Activated CD4-positive, alpha-beta T cell treated with anti-CD3 and anti-CD28 coated beads for 1 hour (primary cell): ENCODE measurements around the gene VASH2.
"Not testable (repeated sequence)": the region's sequence is repeated elsewhere in the genome, so short reads cannot be mapped to it uniquely, and the experiment has no call there.

Experiments used
- DNase-seq: peaks from one replicate; pipeline ENCODE4 v3.0.0-alpha.2; 2020

VASH2 gene

DNA sequence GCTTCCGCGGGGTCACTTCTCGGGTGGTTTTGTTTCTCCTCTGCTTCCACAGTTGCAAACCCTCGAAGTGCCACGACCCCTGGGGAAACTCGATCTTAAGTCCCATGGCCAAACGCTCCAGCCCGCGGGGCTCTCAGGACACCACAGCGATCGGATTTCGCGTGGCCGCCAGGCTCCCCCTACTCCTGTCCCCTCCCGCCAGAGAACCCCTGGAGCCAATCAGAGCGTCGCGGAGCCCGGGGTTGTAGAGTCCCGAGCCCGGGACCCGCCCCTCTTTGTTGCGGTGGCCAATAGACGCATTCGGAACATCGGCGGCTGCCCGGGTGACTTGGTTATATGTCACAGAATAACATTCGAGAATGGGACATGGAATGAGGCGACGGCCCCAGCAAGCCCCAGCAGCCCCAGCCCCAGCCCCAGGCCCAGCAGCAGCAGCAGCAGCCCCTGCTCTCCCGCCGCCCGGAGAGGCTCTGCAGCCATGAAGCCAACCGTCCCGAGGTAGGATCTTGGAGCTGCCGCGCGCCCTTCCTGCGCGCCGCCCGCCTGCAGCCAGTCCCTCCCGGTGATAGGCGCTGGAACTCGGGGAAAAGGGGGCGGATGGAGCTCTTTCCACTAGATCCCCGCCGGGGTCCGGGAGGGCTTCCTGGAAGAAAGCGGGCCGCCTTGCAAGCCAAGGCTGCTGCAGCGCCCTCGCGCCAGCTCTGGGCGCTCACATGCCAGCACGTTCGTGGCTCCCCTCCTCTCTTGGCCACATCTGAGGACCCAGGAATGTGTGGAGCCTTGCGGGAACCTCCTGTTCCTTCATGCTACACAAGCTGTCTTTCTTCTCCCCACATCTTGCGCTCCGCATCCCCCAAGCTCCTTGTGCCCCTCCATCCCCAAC lies at the start of gene VASH2:
Gene VASH2, plus strand, starts transcription at position 299 of the 883 bp plus-strand sequence. CDS start 1,002 bp downstream, outside the sequence.
- peak; percentile 36 for DNase-seq

DNA sequence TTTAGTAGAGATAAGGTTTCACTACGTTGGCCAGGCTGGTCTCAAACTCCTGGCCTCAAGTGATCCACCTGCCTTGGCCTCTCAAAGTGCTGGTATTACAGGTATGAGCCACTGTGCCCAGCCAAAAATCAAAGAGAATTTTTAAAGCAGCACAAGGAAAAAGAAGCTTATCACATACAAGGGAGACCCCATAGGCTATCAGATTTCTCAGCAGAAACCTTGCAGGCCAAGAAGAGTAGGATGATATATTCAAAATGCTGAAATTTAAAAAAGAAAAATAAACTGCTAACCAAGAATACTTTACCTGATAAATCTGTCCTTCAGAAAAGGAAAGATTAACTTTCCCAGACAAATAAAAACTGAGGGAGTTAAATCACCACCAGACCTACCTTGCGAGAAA lies 49.1 kb upstream of the VASH2 start:
- no peak for DNase-seq

GRCh38 chr1:212902054-212902453 lies 48.3 kb upstream of the VASH2 start:
- DNase-seq: no peak

- no peak for DNase-seq
Measured at GRCh38 chr1:212903664-212904063, 46.7 kb upstream of the VASH2 start.

GRCh38 chr1:212908071-212908470 lies 42.3 kb upstream of the VASH2 start:
- DNase-seq: not testable (repeated sequence)

DNA sequence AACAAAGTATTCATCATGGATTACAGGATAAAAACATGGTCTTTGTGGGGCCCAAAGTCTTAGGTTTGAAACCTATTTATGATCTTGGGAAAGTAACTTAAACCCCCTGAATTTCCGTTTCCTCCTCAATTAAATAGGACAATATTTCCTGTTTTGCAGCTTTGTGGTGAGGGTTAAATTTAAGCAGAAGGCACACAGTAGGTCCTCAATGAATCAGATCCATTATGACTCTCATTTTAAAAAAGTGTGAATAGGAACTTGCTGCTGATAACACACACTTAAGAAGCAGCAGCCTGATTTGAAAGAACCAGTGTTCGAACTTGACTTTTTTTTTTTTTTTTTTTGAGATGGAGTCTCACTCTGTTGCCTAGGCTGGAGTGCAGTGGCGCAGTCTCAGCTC lies 41.4 kb upstream of the VASH2 start:
- DNase-seq: no peak

GRCh38 chr1:212909652-212910063 lies 40.7 kb upstream of the VASH2 start:
- no peak for DNase-seq

- DNase-seq: not testable (repeated sequence)
Measured at GRCh38 chr1:212910213-212910612, 40.1 kb upstream of the VASH2 start.

GRCh38 chr1:212913638-212914037 lies 36.7 kb upstream of the VASH2 start:
- DNase-seq: not testable (repeated sequence)

GRCh38 chr1:212914110-212914509 lies 36.2 kb upstream of the VASH2 start:
- not testable (repeated sequence) for DNase-seq

DNA sequence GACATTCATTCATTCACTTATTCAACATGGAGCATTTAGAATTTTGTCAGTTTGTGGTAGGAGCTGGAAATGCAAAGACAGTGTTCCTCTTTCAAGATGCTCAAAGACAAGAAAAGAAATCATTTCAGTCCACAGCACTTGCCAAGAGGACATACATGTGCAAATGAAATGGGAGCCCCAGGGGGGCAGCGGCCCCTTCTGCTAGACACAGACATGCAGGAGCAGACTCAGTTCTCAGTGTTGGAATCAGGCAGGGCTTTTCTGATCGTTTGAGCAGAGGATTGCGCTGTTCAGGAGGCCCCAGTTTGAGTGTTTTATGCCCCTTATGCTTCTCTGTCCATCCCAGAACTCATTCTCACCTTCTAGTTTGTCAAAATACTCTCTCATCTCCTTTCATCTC lies 35.6 kb upstream of the VASH2 start:
- DNase-seq: no peak

DNA sequence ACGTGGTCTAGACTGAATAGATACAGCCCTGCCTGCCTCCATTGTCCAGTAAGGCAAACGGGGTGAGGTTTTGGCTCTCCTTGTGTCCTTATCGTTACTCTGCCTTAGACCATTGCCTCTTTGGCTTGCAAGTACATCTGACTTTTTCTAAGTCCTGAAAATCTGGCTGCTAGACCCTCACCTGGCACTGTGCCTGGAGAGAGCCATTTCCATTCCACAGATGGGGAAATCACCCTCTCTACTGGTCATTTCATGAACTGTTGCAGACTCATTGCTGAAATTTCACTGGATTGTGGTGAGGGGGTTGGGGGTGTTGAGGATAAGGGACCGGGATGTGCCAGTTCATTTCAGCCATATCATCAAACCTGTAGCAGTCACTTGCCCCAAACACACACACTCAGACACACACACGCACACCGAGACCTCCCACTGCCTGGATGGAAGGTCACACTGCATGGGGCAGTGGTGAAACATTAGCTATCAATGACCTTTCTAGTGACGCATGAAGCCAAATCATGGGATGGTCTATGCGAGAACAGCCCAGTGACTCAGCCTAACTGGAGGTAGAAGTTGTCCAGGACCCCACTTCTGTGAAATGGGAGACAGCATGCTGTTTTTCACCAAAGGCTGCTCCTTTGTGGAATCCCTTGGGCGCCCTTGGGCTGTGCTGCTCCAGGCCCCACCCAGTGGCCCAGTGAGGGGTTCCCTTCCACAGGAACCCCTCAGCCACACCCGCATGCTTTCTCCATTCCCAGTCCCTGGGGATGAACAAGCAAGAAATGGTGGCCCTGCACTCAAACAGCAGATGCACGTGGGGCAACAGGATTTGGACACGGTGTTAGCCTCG lies 34.9 kb upstream of the VASH2 start:
- no peak for DNase-seq

DNA sequence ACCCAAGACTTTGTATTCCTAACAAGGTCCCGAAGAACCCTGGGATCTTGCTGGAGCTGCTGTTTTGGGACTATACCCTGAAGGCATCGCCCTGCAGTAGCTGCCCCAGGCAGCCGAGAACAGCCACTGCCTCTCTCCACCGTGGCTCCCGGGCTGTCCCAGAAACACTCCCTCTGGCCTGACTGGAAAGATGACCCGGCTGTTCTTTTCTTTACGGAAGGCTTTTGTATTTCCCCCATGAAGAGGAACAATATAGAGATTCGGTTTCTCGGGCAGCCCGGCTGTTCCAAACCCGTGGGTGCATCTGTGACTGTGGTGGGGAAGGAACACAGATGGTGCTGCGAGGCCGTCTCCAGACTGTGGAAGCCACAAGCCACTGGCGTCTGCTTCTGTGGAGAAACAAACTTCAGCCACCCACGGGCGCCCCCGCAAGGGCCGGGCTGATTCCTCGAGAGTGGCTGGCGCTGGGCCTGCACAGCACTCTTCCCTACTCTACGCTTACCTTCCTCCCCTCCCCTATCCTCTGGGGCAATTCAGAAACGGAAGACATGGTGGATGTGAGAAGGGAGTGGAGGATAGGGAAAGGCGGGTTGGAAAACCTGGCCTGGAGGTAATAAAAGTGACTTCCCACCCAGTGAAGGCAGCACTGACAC lies 33.7 kb upstream of the VASH2 start:
- DNase-seq: no peak

DNA sequence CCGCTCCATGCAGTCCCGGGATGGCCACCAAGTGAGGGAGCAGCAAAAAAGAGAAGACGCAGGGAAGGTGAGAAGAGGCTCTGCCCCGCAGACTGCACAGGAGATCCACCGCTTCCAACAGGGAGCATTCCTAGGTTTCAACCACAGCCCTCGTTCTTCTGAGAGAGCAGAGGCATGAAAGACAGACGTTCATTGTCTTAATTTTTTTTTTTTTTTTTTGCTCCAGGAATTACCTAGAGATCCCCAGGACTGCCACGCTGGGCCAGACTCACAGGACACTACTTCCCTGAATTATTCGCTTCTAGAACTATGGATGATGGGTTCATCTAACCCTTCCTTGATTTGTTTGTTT lies 33.2 kb upstream of the VASH2 start:
- DNase-seq: no peak

DNA sequence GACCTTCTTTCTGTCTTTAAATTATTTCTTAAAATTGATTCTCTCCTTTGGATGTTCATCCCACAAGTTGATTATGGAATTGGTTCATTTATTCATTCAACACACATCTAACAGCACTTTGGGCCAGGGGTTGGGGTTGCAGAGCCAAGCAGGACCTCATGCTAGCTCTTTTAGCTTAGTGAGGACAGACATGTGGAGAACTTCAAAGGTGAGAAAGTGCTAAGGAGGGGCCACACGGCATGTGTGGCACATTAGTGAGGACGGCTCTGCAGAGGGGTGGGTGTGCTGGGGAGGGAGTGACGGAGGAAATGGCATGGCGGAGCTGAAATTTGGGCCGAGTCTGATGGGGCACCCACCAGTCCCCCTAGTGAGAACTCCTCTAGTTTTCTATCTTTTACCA lies 32.5 kb upstream of the VASH2 start:
- no peak for DNase-seq

DNA sequence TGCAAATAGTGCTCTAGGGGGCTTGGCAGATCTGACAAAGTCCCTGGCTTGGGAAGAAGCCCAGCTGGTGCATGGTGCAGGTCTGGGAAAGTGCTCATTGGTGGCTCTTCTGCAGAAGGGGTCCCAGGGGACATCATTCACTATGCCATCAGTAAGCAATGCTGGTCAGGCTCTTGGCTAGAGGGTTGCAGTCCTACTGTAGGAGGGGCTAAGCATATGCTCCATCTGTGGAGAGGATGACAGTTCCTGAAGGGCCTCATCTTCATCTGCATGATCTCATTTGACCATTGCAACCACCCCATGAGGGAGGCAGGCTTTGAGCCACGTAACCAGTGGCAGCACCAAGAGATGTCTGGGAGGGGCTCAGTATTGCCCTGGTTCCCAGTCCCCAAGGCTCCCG lies 31.5 kb upstream of the VASH2 start:
- DNase-seq: no peak

- no peak for DNase-seq
Measured at GRCh38 chr1:212920246-212920645, 30.1 kb upstream of the VASH2 start.

DNA sequence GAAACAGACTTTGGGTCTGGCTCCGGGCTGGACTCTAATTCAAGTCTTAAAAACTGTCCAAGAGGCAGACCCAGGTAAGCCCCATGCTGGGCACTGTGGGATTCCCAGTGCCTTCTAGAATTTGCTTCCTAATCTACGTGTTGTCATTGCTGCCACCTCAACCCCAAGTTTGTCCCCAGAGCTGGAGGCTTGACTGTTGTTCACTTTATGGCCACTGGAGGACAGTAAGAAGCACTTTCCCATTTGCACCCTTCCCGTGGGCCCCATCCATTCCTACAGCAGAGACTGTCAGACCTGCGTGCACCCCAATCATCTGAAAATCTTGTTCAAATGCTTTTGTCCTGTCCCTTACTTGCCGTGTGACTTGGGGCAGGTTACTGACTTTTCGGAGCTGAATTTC lies 29.4 kb upstream of the VASH2 start:
- DNase-seq: no peak

- no peak for DNase-seq
Measured at GRCh38 chr1:212922016-212922415, 28.3 kb upstream of the VASH2 start.

DNA sequence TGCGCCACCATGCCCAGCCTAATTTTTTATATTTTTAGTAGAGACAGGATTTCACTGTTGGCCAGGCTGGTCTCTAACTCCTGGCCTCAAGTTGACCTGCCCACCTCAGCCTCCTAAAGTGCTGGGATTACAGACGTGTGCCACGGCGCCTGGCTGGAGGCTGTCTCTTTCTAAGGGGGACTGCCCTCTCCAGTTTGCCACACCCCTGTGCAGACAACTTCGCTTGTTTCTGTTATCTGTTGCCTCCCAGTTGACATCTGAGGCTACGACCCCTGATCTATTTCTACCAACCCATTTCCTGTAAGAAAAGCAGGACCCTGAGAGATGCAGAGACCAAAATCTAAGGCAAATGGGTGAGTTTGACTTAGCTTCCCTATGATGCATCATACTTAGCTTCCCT lies 24.0 kb upstream of the VASH2 start:
- no peak for DNase-seq

GRCh38 chr1:212928323-212929291 lies 21.7 kb upstream of the VASH2 start:
- DNase-seq: no peak

- no peak for DNase-seq
Measured at GRCh38 chr1:212930986-212931678, 19.2 kb upstream of the VASH2 start.
